GM21723 (cell line): ENCODE results near the gene FAR1.

Experiments
- ATAC-seq: cut with Tn5 transposase; IDR thresholded peaks from one replicate; pipeline ENCODE4 v1.9.1; 2021; ENCODE audit warnings: mild to moderate bottlenecking, moderate library complexity; ENCODE audit not compliant: unreplicated experiment

The FAR1 gene

GRCh38 chr11:13775471-13775870, 107.0 kb downstream of the FAR1 start:
- ATAC-seq = no peak

- no peak for ATAC-seq
Observed at GRCh38 chr11:13776134-13776815, 107.8 kb downstream of the FAR1 start.

DNA sequence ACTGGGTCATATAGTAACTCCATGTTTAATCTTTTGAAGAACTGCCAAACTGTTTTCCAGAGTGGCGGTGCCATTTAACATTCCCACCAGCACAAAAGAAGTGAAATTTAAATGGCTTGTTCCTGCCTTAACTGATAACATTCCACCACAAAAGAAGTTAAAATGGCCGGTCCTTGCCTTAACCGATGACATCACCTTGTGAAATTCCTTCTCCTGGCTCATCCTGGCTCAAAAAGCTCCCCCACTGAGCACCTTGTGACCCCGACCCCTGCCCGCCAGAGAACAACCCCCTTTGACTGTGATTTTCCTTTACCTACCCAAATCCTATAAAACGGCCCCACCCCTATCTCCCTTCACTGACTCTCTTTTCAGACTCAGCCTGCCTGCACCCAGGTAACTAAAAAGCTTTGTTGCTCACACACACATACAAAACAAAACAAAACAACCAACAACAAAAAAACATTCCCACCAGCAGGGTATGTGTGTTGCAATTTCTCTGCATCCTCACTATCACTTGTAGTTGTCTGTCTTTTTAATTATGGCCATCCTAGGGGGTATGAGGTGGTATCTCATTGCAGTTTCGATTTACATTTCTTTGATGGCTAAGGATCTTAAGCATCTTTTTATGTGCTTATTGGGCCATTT, 109.0 kb downstream of the FAR1 start:
- ATAC-seq = no peak

GRCh38 chr11:13778345-13778744, 109.9 kb downstream of the FAR1 start:
- no peak for ATAC-seq

DNA sequence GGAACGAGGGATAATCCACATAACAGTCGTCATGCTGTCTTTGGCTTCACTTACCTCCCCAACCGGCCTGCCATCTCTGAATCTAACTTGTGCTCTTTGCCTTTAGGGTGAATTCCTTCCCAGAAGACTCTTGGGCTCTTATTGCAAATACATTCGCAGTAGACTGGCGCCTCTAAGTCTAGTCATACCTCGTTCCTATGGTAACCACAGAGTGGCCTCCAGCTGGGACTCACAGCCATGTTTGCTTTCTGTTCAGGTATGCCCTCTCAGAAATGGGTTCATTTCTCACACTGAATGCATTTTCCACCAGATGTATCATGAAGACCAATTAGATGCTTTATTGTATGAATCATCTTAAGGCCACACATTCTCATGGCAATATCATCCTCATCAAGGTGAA, 112.7 kb downstream of the FAR1 start:
- ATAC-seq = no peak
